Measurements from ENCODE around the gene PLA1A.

PLA1A gene

DNA sequence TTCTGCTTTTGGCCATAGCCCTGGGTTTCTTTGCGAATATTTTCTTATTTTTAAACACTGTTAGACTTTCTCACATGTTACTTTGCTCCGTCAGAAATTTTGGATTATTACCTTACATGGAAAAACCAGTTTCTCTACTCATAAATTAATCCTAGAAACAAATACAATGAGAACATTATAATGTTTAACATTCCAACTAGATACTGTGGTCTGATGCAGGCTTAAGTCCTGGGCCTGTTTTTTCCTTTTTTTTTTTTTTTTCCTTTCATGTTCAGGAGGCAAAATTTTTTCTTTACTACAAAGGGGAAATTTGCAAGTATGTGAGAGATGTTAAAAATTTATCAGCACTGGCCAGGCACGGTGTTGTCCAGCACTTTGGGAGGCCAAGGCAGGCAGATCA lies 33.8 kb downstream of the PLA1A start:
- TF ChIP-seq SIN3A (IDR thresholded peaks at IDR 0.05; ENCODE audit: borderline replicate concordance, insufficient read depth, low read length) (no peak), TAF1 (IDR thresholded peaks at IDR 0.05; ENCODE audit: borderline replicate concordance, insufficient read depth, low read length) (no peak), REST (IDR thresholded peaks at IDR 0.05; ENCODE audit: insufficient read depth in 1 of 2, low read depth in 2 of 2, low read length in 2 of 2) (no peak), POLR2AphosphoS5 (IDR thresholded peaks at IDR 0.05; ENCODE audit: low read depth, low read length) (no peak), FOXP2 (optimal IDR thresholded peaks at IDR 0.05; ENCODE audit: borderline replicate concordance, extremely low read depth, extremely low read length, insufficient read depth) (no peak)

GRCh38 chr3:119632216-119632615 lies 34.5 kb downstream of the PLA1A start:
- no peak for TF ChIP-seq FOXP2 (optimal IDR thresholded peaks at IDR 0.05; ENCODE audit: borderline replicate concordance, extremely low read depth, extremely low read length, insufficient read depth)
- TF ChIP-seq SIN3A (IDR thresholded peaks at IDR 0.05; ENCODE audit: borderline replicate concordance, insufficient read depth, low read length) = no peak
- no peak for TF ChIP-seq REST (IDR thresholded peaks at IDR 0.05; ENCODE audit: insufficient read depth in 1 of 2, low read depth in 2 of 2, low read length in 2 of 2)
- TF ChIP-seq TAF1 (IDR thresholded peaks at IDR 0.05; ENCODE audit: borderline replicate concordance, insufficient read depth, low read length) = no peak
- no peak for TF ChIP-seq POLR2AphosphoS5 (IDR thresholded peaks at IDR 0.05; ENCODE audit: low read depth, low read length)

- TF ChIP-seq FOXP2 (optimal IDR thresholded peaks at IDR 0.05; ENCODE audit: borderline replicate concordance, extremely low read depth, extremely low read length, insufficient read depth) (no peak), REST (IDR thresholded peaks at IDR 0.05; ENCODE audit: insufficient read depth in 1 of 2, low read depth in 2 of 2, low read length in 2 of 2) (no peak), POLR2AphosphoS5 (IDR thresholded peaks at IDR 0.05; ENCODE audit: low read depth, low read length) (no peak), SIN3A (IDR thresholded peaks at IDR 0.05; ENCODE audit: borderline replicate concordance, insufficient read depth, low read length) (no peak), TAF1 (IDR thresholded peaks at IDR 0.05; ENCODE audit: borderline replicate concordance, insufficient read depth, low read length) (no peak)
These were observed 35.1 kb downstream of the PLA1A start for GRCh38 chr3:119632829-119633228.

GRCh38 chr3:119635719-119636118 lies 38.0 kb downstream of the PLA1A start:
- TF ChIP-seq TAF1 (IDR thresholded peaks at IDR 0.05; ENCODE audit: borderline replicate concordance, insufficient read depth, low read length) (no peak), REST (IDR thresholded peaks at IDR 0.05; ENCODE audit: insufficient read depth in 1 of 2, low read depth in 2 of 2, low read length in 2 of 2) (no peak), POLR2AphosphoS5 (IDR thresholded peaks at IDR 0.05; ENCODE audit: low read depth, low read length) (no peak), SIN3A (IDR thresholded peaks at IDR 0.05; ENCODE audit: borderline replicate concordance, insufficient read depth, low read length) (no peak), FOXP2 (optimal IDR thresholded peaks at IDR 0.05; ENCODE audit: borderline replicate concordance, extremely low read depth, extremely low read length, insufficient read depth) (no peak)

- TF ChIP-seq FOXP2 (optimal IDR thresholded peaks at IDR 0.05; ENCODE audit: borderline replicate concordance, extremely low read depth, extremely low read length, insufficient read depth) (no peak), SIN3A (IDR thresholded peaks at IDR 0.05; ENCODE audit: borderline replicate concordance, insufficient read depth, low read length) (no peak), POLR2AphosphoS5 (IDR thresholded peaks at IDR 0.05; ENCODE audit: low read depth, low read length) (no peak), TAF1 (IDR thresholded peaks at IDR 0.05; ENCODE audit: borderline replicate concordance, insufficient read depth, low read length) (no peak), REST (IDR thresholded peaks at IDR 0.05; ENCODE audit: insufficient read depth in 1 of 2, low read depth in 2 of 2, low read length in 2 of 2) (no peak)
These were observed 38.6 kb downstream of the PLA1A start for GRCh38 chr3:119636249-119636648.
